IMR-90 (cell line): ENCODE data around the gene SLC44A5. TPM values are rescaled to one million over a fixed set of nuclear protein-coding genes. Genes with fewer than 3 reads are reported as not detected.

ENCODE experiments used
- ATAC-seq: fragments of 200-7000 bp; cut with Tn5 transposase; 2 replicates; pipeline ENCODE4 v1.9.1; 2020; ENCODE audit warnings: low read depth, mild to moderate bottlenecking, moderate library complexity
- BruUV-seq: library from RNA; stranded (reverse); fragments of 400-500 nt; replicated peaks from 2 replicates; lab custom pipeline; 2021; lab: Mats Ljungman, UMichigan
- CTCF ChIA-PET: fragments of 300-600 bp; formaldehyde crosslinking; extraction: SDS; loops from one replicate; lab custom pipeline; 2021; ENCODE audit warnings: antibody characterized with exemption; lab: Yijun Ruan, JAX
- POLR2A ChIA-PET: fragments of 300-600 bp; sonication (Branson Sonifier 250); formaldehyde crosslinking; loops from one replicate; lab custom pipeline; 2022; ENCODE audit warnings: antibody characterized with exemption; ENCODE audit not compliant: unreplicated experiment; lab: Charles Lee
- DNase-seq: peaks from one replicate; pipeline ENCODE4 v3.0.0; 2013
- H2AFZ ChIP-seq: replicated peaks from 2 replicates; pipeline ENCODE3; 2013; ENCODE audit warnings: low read length, mild to moderate bottlenecking; ENCODE audit not compliant: poor library complexity
- H2AK5ac ChIP-seq: 2 replicates; pipeline ENCODE4 v1.6.1; 2013; ENCODE audit warnings: low read depth, low read length, inconsistent platforms
- H2AK9ac ChIP-seq: replicated peaks from 2 replicates; pipeline ENCODE3; 2013; ENCODE audit warnings: mild to moderate bottlenecking, low read depth, low read length, moderate library complexity; ENCODE audit not compliant: poor library complexity
- H2BK120ac ChIP-seq: 2 replicates; pipeline ENCODE4 v1.6.1; 2013; ENCODE audit warnings: low read depth, low read length, inconsistent platforms
- H2BK15ac ChIP-seq: 3 replicates; pipeline ENCODE4 v1.6.1; 2013; ENCODE audit warnings: low read depth, low read length, inconsistent platforms
- H2BK20ac ChIP-seq: 2 replicates; pipeline ENCODE4 v1.6.1; 2013; ENCODE audit warnings: low read depth, mild to moderate bottlenecking, inconsistent platforms, low read length, moderate library complexity
- H2BK5ac ChIP-seq: 2 replicates; pipeline ENCODE4 v1.6.1; 2013; ENCODE audit warnings: mild to moderate bottlenecking, low read depth, low read length, inconsistent platforms; ENCODE audit not compliant: poor library complexity, severe bottlenecking
- H3K14ac ChIP-seq: replicated peaks from 2 replicates; pipeline ENCODE4 v1.6.1; 2013; ENCODE audit warnings: low read depth, low read length, inconsistent platforms
- H3K18ac ChIP-seq: 2 replicates; pipeline ENCODE4 v1.6.1; 2013; ENCODE audit warnings: low read depth, low read length, control low read depth
- H3K23ac ChIP-seq: 2 replicates; pipeline ENCODE4 v1.6.1; 2013; ENCODE audit warnings: low read depth, low read length, inconsistent platforms
- H3K27ac ChIP-seq: 2 replicates; pipeline ENCODE4 v1.5.1; 2013; ENCODE audit warnings: mild to moderate bottlenecking, control low read depth, low read length; ENCODE audit not compliant: insufficient read depth
- H3K27me3 ChIP-seq: 2 replicates; pipeline ENCODE4 v1.6.1; 2013; ENCODE audit warnings: low read length; ENCODE audit not compliant: control insufficient read depth, insufficient read depth
- H3K36me3 ChIP-seq: 2 replicates; pipeline ENCODE4 v1.6.1; 2013; ENCODE audit warnings: low read length, mixed read lengths; ENCODE audit not compliant: control insufficient read depth, insufficient read depth
- H3K4ac ChIP-seq: 2 replicates; pipeline ENCODE4 v1.6.1; 2013; ENCODE audit warnings: low read depth, low read length, inconsistent platforms
- H3K4me1 ChIP-seq: 2 replicates; pipeline ENCODE4 v1.6.1; 2013; ENCODE audit warnings: low read length, mixed read lengths; ENCODE audit not compliant: control insufficient read depth, insufficient read depth
- H3K4me2 ChIP-seq: 2 replicates; pipeline ENCODE4 v1.6.1; 2013; ENCODE audit warnings: low read depth, mild to moderate bottlenecking, control low read depth, low read length, moderate library complexity
- H3K4me3 ChIP-seq: 2 replicates; pipeline ENCODE4 v1.5.1; 2013; ENCODE audit warnings: low read depth, mild to moderate bottlenecking, control low read depth, low read length, moderate library complexity; ENCODE audit not compliant: insufficient read depth
- H3K56ac ChIP-seq: 2 replicates; pipeline ENCODE4 v1.6.1; 2013; ENCODE audit warnings: low read length, inconsistent platforms; ENCODE audit not compliant: insufficient read depth; ENCODE audit errors: extremely low read depth
- H3K79me1 ChIP-seq, 2 experiments: 2 replicates each; pipeline ENCODE4 v1.6.1; 2013; ENCODE audit warnings: low read length in 2 of 2, inconsistent platforms in 1 of 2, low read depth in 1 of 2
- H3K9ac ChIP-seq: 2 replicates; pipeline ENCODE4 v1.6.1; 2013; ENCODE audit warnings: low read depth, low read length, control low read depth
- H3K9me1 ChIP-seq: 2 replicates; pipeline ENCODE4 v1.6.1; 2013; ENCODE audit warnings: low read length, inconsistent platforms; ENCODE audit not compliant: insufficient read depth
- H3K9me3 ChIP-seq: 2 replicates; pipeline ENCODE4 v1.6.1; 2013; ENCODE audit warnings: low read length; ENCODE audit not compliant: control insufficient read depth, insufficient read depth
- H4K20me1 ChIP-seq: 2 replicates; pipeline ENCODE4 v1.6.1; 2013; ENCODE audit warnings: low read length, inconsistent platforms; ENCODE audit not compliant: insufficient read depth
- H4K5ac ChIP-seq: 2 replicates; pipeline ENCODE4 v1.6.1; 2013; ENCODE audit warnings: mild to moderate bottlenecking, low read depth, low read length, control low read depth
- H4K8ac ChIP-seq, 2 experiments: 2 replicates each; pipeline ENCODE4 v1.6.1; 2013; ENCODE audit warnings: low read depth in 2 of 2, low read length in 2 of 2, control low read depth in 1 of 2, inconsistent platforms in 1 of 2
- H4K91ac ChIP-seq: 2 replicates; pipeline ENCODE4 v1.6.1; 2013; ENCODE audit warnings: low read depth, low read length, inconsistent platforms; ENCODE audit not compliant: insufficient read depth
- BHLHE40 ChIP-seq: fragments of 150-350 bp; IDR thresholded peaks from 2 replicates; pipeline ENCODE4 v1.6.1; 2016; ENCODE audit warnings: mild to moderate bottlenecking, low read depth, low read length
- CEBPB ChIP-seq: IDR thresholded peaks from 2 replicates; pipeline ENCODE4 v1.6.1; 2012; ENCODE audit warnings: low read depth, low read length, improper control_type of control experiment
- CHD1 ChIP-seq: IDR thresholded peaks from 2 replicates; pipeline ENCODE4 v1.6.1; 2012; ENCODE audit warnings: low read depth, low read length, improper control_type of control experiment
- CTCF ChIP-seq: conservative IDR thresholded peaks from 2 replicates; pipeline ENCODE4 v1.5.1; 2012; ENCODE audit warnings: mild to moderate bottlenecking, low read depth, low read length, improper control_type of control experiment
- ELK1 ChIP-seq: fragments of 150-350 bp; IDR thresholded peaks from 2 replicates; pipeline ENCODE4 v1.6.1; 2016; ENCODE audit warnings: low read depth, mild to moderate bottlenecking, low read length, moderate library complexity, borderline replicate concordance
- FOS ChIP-seq: fragments of 150-350 bp; IDR thresholded peaks from 2 replicates; pipeline ENCODE4 v1.6.1; 2016; ENCODE audit warnings: low read depth, low read length
- MAFK ChIP-seq: IDR thresholded peaks from 2 replicates; pipeline ENCODE4 v1.6.1; 2012; ENCODE audit warnings: low read depth, low read length, improper control_type of control experiment
- MAZ ChIP-seq: IDR thresholded peaks from 2 replicates; pipeline ENCODE4 v1.6.1; 2012; ENCODE audit warnings: low read depth, mild to moderate bottlenecking, low read length, improper control_type of control experiment, moderate library complexity, borderline replicate concordance
- MXI1 ChIP-seq: IDR thresholded peaks from 2 replicates; pipeline ENCODE4 v1.6.1; 2012; ENCODE audit warnings: low read depth, mild to moderate bottlenecking, low read length, moderate library complexity, borderline replicate concordance
- NFE2L2 ChIP-seq: fragments of 150-350 bp; IDR thresholded peaks from 2 replicates; pipeline ENCODE4 v1.6.1; 2016; ENCODE audit warnings: low read depth, mild to moderate bottlenecking, low read length
- POLR2A ChIP-seq: IDR thresholded peaks from 2 replicates; pipeline ENCODE4 v1.6.1; 2012; ENCODE audit warnings: mild to moderate bottlenecking, low read depth, low read length
- RAD21 ChIP-seq: IDR thresholded peaks from 2 replicates; pipeline ENCODE4 v1.6.1; 2012; ENCODE audit warnings: low read length, improper control_type of control experiment
- RCOR1 ChIP-seq: IDR thresholded peaks from 2 replicates; pipeline ENCODE4 v1.6.1; 2012; ENCODE audit warnings: mild to moderate bottlenecking, low read length, improper control_type of control experiment; ENCODE audit not compliant: insufficient replicate concordance
- RFX5 ChIP-seq: IDR thresholded peaks from 2 replicates; pipeline ENCODE4 v1.8.0; 2012; ENCODE audit warnings: low read depth, mild to moderate bottlenecking, low read length, moderate library complexity
- SMC3 ChIP-seq: fragments of 150-350 bp; IDR thresholded peaks from 2 replicates; pipeline ENCODE4 v1.6.1; 2016; ENCODE audit warnings: low read depth, mild to moderate bottlenecking, antibody characterized with exemption, low read length, moderate library complexity
- USF2 ChIP-seq: fragments of 150-350 bp; IDR thresholded peaks from 2 replicates; pipeline ENCODE4 v1.6.1; 2017; ENCODE audit warnings: mild to moderate bottlenecking, antibody characterized with exemption, low read length, low read depth
- WGBS, 2 experiments: methylation state at CpG; one replicate each; pipeline versions ENCODE4 v1.1.5 to v1.1.7; 2013; ENCODE audit warnings: missing lambda C conversion rate in 2 of 2; ENCODE audit not compliant: insufficient read length in 1 of 2; ENCODE audit errors: extremely low coverage in 2 of 2; 5-methylcytosine and 5-hydroxymethylcytosine counted together
- dilution Hi-C: fragments of 300-500 bp; cut with HindIII; formaldehyde crosslinking; loops from one replicate; pipeline ENCODE4 v1.14.3; 2018; ENCODE audit warnings: low sequenced_read_pairs; ENCODE audit not compliant: unreplicated experiment
- in situ Hi-C: fragments of 300-500 bp; cut with MboI; formaldehyde crosslinking; loops from 3 replicates; pipeline ENCODE4 v1.14.3; 2019; ENCODE audit warnings: low sequenced_read_pairs, inconsistent platforms, mixed read lengths
- intact Hi-C: fragments of 100-400 bp; cut with micrococcal nuclease; formaldehyde crosslinking; loops from 2 replicates; pipeline ENCODE4 v1.10.0; 2022
- polyA plus RNA-seq, 3 experiments: library from polyadenylated mRNA; depleted of rRNA; stranded (reverse); fragments of >200 nt; gene quantifications; 2 replicates each; pipeline ENCODE4 v1.2.3, GENCODE V29; 2012; ENCODE audit warnings: low replicate concordance in 1 of 3
- total RNA-seq: library from RNA; depleted of rRNA; stranded (reverse); fragments of >200 nt; gene quantifications from 2 replicates; pipeline ENCODE4 v1.2.3, GENCODE V29; 2012

Gene SLC44A5
- total and polyA plus RNA-seq, 2 of the 4 experiments (the other 2 are of a cell fraction) = under 0.01 TPM; not detected in 1

- H2BK5ac ChIP-seq = no peak overlapping the region
- H3K27ac ChIP-seq = no peak overlapping the region
- H3K9me1 ChIP-seq = no peaks in the 10 kb centered on the region
- ATAC-seq = no peak
- H3K9me3 ChIP-seq = peaks cover 4% of the 10 kb centered on the region; the same call in 1 of the 2 replicates
- H4K8ac ChIP-seq = no peak overlapping the region
- H2AK5ac ChIP-seq = no peak overlapping the region
- H3K4ac ChIP-seq = no peak overlapping the region
- H3K18ac ChIP-seq = no peak overlapping the region
- no peak overlapping the region for H3K4me2 ChIP-seq
- WGBS, 2 experiments = no CpG with 5 or more reads among the region's 3 CpGs
- no peak overlapping the region for H3K4me3 ChIP-seq
- POLR2A ChIA-PET = no interaction called here
- no peak overlapping the region for H3K14ac ChIP-seq
- no peak overlapping the region for H4K5ac ChIP-seq
- no peaks in the 10 kb centered on the region for H3K27me3 ChIP-seq
- H3K56ac ChIP-seq = no peak overlapping the region
- BruUV-seq = no TSS peak
- CTCF ChIA-PET = no interaction called here
- no peaks in the 10 kb centered on the region for H4K20me1 ChIP-seq
- no peak overlapping the region for H3K9ac ChIP-seq
- no peaks in the 10 kb centered on the region for H3K79me1 ChIP-seq
- H2AK9ac ChIP-seq = no peak overlapping the region
- intact Hi-C loops = no loop called here
- TF ChIP-seq RCOR1 (no peak), CEBPB (no peak), POLR2A (no peak), MAZ (no peak), FOS (no peak), BHLHE40 (no peak), CTCF (no peak), RAD21 (no peak), USF2 (no peak), SMC3 (no peak), NFE2L2 (no peak), ELK1 (no peak), RFX5 (no peak), CHD1 (no peak), MAFK (no peak), MXI1 (no peak)
- H4K91ac ChIP-seq = no peak overlapping the region
- no peak overlapping the region for H2BK20ac ChIP-seq
- H2BK120ac ChIP-seq = no peak overlapping the region
- H3K23ac ChIP-seq = no peak overlapping the region
- no peak for DNase-seq
- in situ Hi-C loops = no loop called here
- H2BK15ac ChIP-seq = no peak overlapping the region
- H3K4me1 ChIP-seq = no peaks in the 10 kb centered on the region
- dilution Hi-C loops = no loop called here
- H3K36me3 ChIP-seq = no peaks in the 10 kb centered on the region
- H2AFZ ChIP-seq = no peak overlapping the region
These were observed 23.2 kb downstream of the SLC44A5 start for GRCh38 chr1:75587692-75588091.
